Gastroesophageal sphincter (tissue), 4 donors: Measurements from ENCODE around the gene LDLRAD4. TPM values are rescaled to one million over a fixed set of nuclear protein-coding genes. Genes with fewer than 3 reads are reported as not detected.

Experiments used
- ATAC-seq: fragments of 150-250 bp; one replicate; pipeline ENCODE4 v1.9.1; 2016; ENCODE audit warnings: mild to moderate bottlenecking, moderate library complexity
- H3K27ac ChIP-seq, 4 donors: fragments of 200-600 bp; sonication (generic) in 3 of 4; 1 replicate in 3 of 4; 2 replicates in 1 of 4; pipeline ENCODE4 v1.5.1; 2016 to 2019
- H3K27me3 ChIP-seq: fragments of 200-600 bp; sonication (generic); one replicate; pipeline ENCODE4 v1.5.1; 2019
- H3K36me3 ChIP-seq, 2 donors: fragments of 200-600 bp; sonication (generic); one replicate each; pipeline ENCODE4 v1.5.1; 2019; ENCODE audit warnings: control low read depth in 1 of 2
- H3K4me1 ChIP-seq, 3 donors: fragments of 200-600 bp; sonication (generic); 1 replicate in 2 of 3; 2 replicates in 1 of 3; pipeline ENCODE4 v1.5.1; 2016 to 2019; ENCODE audit warnings: control low read depth in 2 of 3
- H3K4me3 ChIP-seq, 2 donors: fragments of 200-600 bp; sonication (generic); one replicate each; pipeline ENCODE4 v1.5.1; 2019; ENCODE audit warnings: mild to moderate bottlenecking in 1 of 2, moderate library complexity in 1 of 2
- H3K9me3 ChIP-seq, 3 donors: fragments of 200-600 bp; sonication (generic); one replicate each; pipeline ENCODE4 v1.5.1; 2017 to 2019; ENCODE audit warnings: control low read depth in 2 of 3
- EP300 ChIP-seq: sonication (generic); formaldehyde crosslinking; IDR thresholded peaks from one replicate; pipeline ENCODE4 v1.6.1; 2017; ENCODE audit warnings: antibody characterized with exemption, mild to moderate bottlenecking
- POLR2A ChIP-seq, 2 donors: fragments of 450-650 bp; IDR thresholded peaks; one replicate each; pipeline ENCODE4 v1.6.1; 2017; ENCODE audit warnings: antibody characterized with exemption in 2 of 2, mild to moderate bottlenecking in 2 of 2, moderate library complexity in 1 of 2
- POLR2AphosphoS5 ChIP-seq: sonication (generic); formaldehyde crosslinking; IDR thresholded peaks from one replicate; pipeline ENCODE4 v1.6.1; 2017; ENCODE audit warnings: antibody characterized with exemption
- WGBS, 2 donors: methylation state at CpG; one replicate each; pipeline ENCODE4 v1.1.5; 2018; ENCODE audit warnings: low coverage in 1 of 2; 5-methylcytosine and 5-hydroxymethylcytosine counted together
- total RNA-seq, 4 donors: library from RNA; depleted of rRNA; stranded (reverse); fragments of >200 nt; gene quantifications; one replicate each; pipeline ENCODE4 v1.1.0, GENCODE V29; 2016
- TF ChIP-seq, protein P1 (sequence below), 4 experiments: fragments of 200-600 bp in 2 of 4; fragments of 450-650 bp in 2 of 4; sonication (generic) in 1 of 4; IDR thresholded peaks; one replicate each; pipeline ENCODE4 v1.5.1; 2017 to 2019; ENCODE audit warnings: antibody characterized with exemption in 4 of 4, mild to moderate bottlenecking in 2 of 4, moderate library complexity in 2 of 4

The LDLRAD4 gene
- total RNA-seq, 4 donors from 2014 or later: 28.1 to 85.9 (median 55.2) TPM

DNA sequence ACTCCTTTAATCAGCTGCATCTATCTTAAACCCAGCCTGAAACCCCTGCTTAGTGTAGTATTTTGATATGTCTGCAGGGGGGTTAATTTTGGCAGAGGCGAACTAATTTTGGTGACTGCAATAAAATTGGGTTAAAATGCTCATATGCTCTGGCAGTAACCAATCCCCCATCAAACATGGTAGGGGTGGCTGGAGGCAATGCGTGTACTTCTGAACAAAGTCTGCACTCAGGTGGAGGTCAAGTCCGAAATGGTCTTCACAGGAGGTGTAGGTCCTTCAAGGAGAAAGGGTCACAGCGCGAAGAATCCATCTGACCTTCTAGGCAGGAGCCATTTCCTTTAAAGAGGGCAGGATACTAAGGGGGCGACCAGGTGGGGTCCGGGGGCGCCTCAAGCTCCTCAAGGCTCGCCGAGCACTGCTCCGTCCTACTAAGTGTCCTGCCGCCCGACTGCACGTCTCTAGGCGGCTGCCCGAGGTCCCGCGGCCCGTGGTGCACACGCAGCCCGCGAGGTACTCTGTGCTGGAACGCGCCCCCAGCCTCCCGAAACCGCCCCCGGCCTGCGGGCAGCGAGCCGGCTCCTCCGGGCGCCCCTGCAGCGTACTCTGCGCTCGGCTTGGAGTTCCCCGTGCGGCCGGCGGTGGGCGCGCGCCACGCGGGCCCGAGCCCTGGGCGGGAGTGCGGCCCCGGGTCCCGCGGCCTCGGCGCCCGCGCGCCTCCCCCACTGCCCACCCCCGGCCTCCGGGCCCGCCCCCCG lies 1.7 kb upstream of the LDLRAD4 start:
- TF ChIP-seq, protein P1, sequence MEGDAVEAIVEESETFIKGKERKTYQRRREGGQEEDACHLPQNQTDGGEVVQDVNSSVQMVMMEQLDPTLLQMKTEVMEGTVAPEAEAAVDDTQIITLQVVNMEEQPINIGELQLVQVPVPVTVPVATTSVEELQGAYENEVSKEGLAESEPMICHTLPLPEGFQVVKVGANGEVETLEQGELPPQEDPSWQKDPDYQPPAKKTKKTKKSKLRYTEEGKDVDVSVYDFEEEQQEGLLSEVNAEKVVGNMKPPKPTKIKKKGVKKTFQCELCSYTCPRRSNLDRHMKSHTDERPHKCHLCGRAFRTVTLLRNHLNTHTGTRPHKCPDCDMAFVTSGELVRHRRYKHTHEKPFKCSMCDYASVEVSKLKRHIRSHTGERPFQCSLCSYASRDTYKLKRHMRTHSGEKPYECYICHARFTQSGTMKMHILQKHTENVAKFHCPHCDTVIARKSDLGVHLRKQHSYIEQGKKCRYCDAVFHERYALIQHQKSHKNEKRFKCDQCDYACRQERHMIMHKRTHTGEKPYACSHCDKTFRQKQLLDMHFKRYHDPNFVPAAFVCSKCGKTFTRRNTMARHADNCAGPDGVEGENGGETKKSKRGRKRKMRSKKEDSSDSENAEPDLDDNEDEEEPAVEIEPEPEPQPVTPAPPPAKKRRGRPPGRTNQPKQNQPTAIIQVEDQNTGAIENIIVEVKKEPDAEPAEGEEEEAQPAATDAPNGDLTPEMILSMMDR (IDR thresholded peaks at IDR 0.05): peak in 3 of 4 experiments; percentile 60 to 76 (median 63)
- TF ChIP-seq EP300: no peak
- Histone ChIP-seq H3K36me3 (no peaks in the 10 kb centered on the region), H3K9me3 (no peaks in the 10 kb centered on the region), H3K27ac (peak overlapping the region in 3 of 4 donors; percentile 86 to 93 (median 92)), H3K27me3 (no peaks in the 10 kb centered on the region), H3K4me3 (peak overlapping the region; percentile 64 to 75), H3K4me1 (peaks cover 0 to 53% (median 31%) of the 10 kb centered on the region in 3 donors)
- peak; percentile 77 for ATAC-seq
- 20 to 29% methylated on average over 2 to 7 of the region's 59 CpGs for WGBS, 2 donors

- H3K27ac ChIP-seq: peak overlapping the region; percentile 37 to 93 (median 89)
- H3K27me3 ChIP-seq: no peaks in the 10 kb centered on the region
- H3K36me3 ChIP-seq: no peaks in the 10 kb centered on the region
- peak; percentile 64 for ATAC-seq
- peak overlapping the region; percentile 64 to 75 for H3K4me3 ChIP-seq
- WGBS, 2 donors: no CpG with 5 or more reads among the region's 64 CpGs
- H3K9me3 ChIP-seq: no peaks in the 10 kb centered on the region
- peaks cover 0 to 59% (median 36%) of the 10 kb centered on the region in 3 donors for H3K4me1 ChIP-seq
- TF ChIP-seq, protein P1 (IDR thresholded peaks at IDR 0.05): no peak
- no peak for TF ChIP-seq POLR2AphosphoS5
- peak; percentile 27 to 43 for TF ChIP-seq POLR2A (IDR thresholded peaks at IDR 0.05)
- no peak for TF ChIP-seq EP300
Observed at GRCh38 chr18:13217466-13217961, 1.0 kb upstream of the LDLRAD4 start.

- Histone ChIP-seq H3K27ac (peak overlapping the region; percentile 19 to 93 (median 89)), H3K36me3 (no peaks in the 10 kb centered on the region), H3K4me1 (peaks cover 2 to 63% (median 40%) of the 10 kb centered on the region in 3 donors), H3K4me3 (peak overlapping the region; percentile 64 to 75), H3K9me3 (no peaks in the 10 kb centered on the region), H3K27me3 (no peaks in the 10 kb centered on the region)
- no CpG with 5 or more reads among the region's 53 CpGs for WGBS, 2 donors
- ATAC-seq: peak; percentile 8
- TF ChIP-seq EP300 (no peak), POLR2AphosphoS5 (no peak), POLR2A (IDR thresholded peaks at IDR 0.05) (no peak)
- TF ChIP-seq, protein P1 (IDR thresholded peaks at IDR 0.05): no peak
Observed at GRCh38 chr18:13217971-13218367, 591 bp upstream of the LDLRAD4 start.

GRCh38 chr18:13218997-13219396 lies 437 bp downstream of the LDLRAD4 start:
- Histone ChIP-seq H3K9me3 (no peaks in the 10 kb centered on the region), H3K27me3 (no peaks in the 10 kb centered on the region), H3K36me3 (no peaks in the 10 kb centered on the region), H3K4me3 (peak overlapping the region; percentile 64 to 75), H3K27ac (peak overlapping the region; percentile 19 to 93 (median 89)), H3K4me1 (peaks cover 7 to 74% (median 50%) of the 10 kb centered on the region in 3 donors)
- no peak for ATAC-seq
- WGBS, 2 donors: 14 to 18% methylated on average over 15 of the region's 15 CpGs
- TF ChIP-seq, protein P1 (IDR thresholded peaks at IDR 0.05): no peak
- no peak for TF ChIP-seq POLR2A (IDR thresholded peaks at IDR 0.05)
- no peak for TF ChIP-seq POLR2AphosphoS5
- TF ChIP-seq EP300: no peak
